Thyroid gland (tissue), 4 donors: ENCODE results near the gene P2RY2.

Experiments used
- CTCF ChIP-seq, 6 experiments: fragments of 200-600 bp in 3 of 6; fragments of 450-650 bp in 3 of 6; sonication (generic) in 3 of 6; IDR thresholded peaks; one replicate each; pipeline ENCODE4 v1.5.1; 2016 to 2019; ENCODE audit warnings: antibody characterized with exemption in 6 of 6, mild to moderate bottlenecking in 2 of 6, inconsistent platforms in 1 of 6, moderate library complexity in 1 of 6
- POLR2A ChIP-seq, 2 donors: fragments of 450-650 bp; IDR thresholded peaks; one replicate each; pipeline ENCODE4 v1.6.1; 2017; ENCODE audit warnings: antibody characterized with exemption in 2 of 2, mild to moderate bottlenecking in 2 of 2, moderate library complexity in 1 of 2

GRCh38 chr11:73234471-73235181 lies 16.5 kb downstream of the P2RY2 start:
- TF ChIP-seq POLR2A (IDR thresholded peaks at IDR 0.05): no peak
- no peak for TF ChIP-seq CTCF (IDR thresholded peaks at IDR 0.05)
